Mesothelial cell of epicardium (in vitro differentiated cells): ENCODE results near the gene SLIT2. TPM values are rescaled to one million over a fixed set of nuclear protein-coding genes. Genes with fewer than 3 reads are reported as not detected.

Source experiments
- DNase-seq, 2 experiments: peaks; one replicate each; pipeline ENCODE4 v3.0.0; 2021; ENCODE audit warnings: low spot score in 2 of 2; ENCODE audit not compliant: unreplicated experiment in 2 of 2
- H3K27ac Mint-ChIP-seq: 2 replicates; pipeline ENCODE4 v1.8.0; 2021; ENCODE audit warnings: mixed read lengths
- H3K27me3 Mint-ChIP-seq: 2 replicates; pipeline ENCODE4 v1.8.0; 2021; ENCODE audit warnings: low read depth, mixed read lengths
- H3K36me3 Mint-ChIP-seq: 2 replicates; pipeline ENCODE4 v1.8.0; 2021; ENCODE audit warnings: mixed read lengths
- H3K4me1 Mint-ChIP-seq: 2 replicates; pipeline ENCODE4 v1.8.0; 2021; ENCODE audit warnings: mixed read lengths
- H3K4me3 Mint-ChIP-seq: 2 replicates; pipeline ENCODE4 v1.8.0; 2021; ENCODE audit warnings: mild to moderate bottlenecking, moderate library complexity, mixed read lengths
- H3K9me3 Mint-ChIP-seq: 2 replicates; pipeline ENCODE4 v1.8.0; 2021; ENCODE audit warnings: mixed read lengths
- CTCF ChIP-seq: fragments of 200-600 bp; sonication (generic); IDR thresholded peaks from one replicate; pipeline ENCODE4 v1.5.0; 2021; ENCODE audit warnings: antibody characterized with exemption; ENCODE audit not compliant: unreplicated experiment
- total RNA-seq: library from RNA; stranded (reverse); gene quantifications from 3 replicates; pipeline ENCODE4 v1.2.1, GENCODE V29; 2021

Gene SLIT2
- total RNA-seq, 1 donor from 2014 or later = 168 TPM

- H3K4me3 Mint-ChIP-seq = peak overlapping the region; percentile 97
- peaks cover 25% of the 10 kb centered on the region for H3K27me3 Mint-ChIP-seq
- peak overlapping the region; percentile 82 for H3K27ac Mint-ChIP-seq
- H3K36me3 Mint-ChIP-seq = peaks cover 3% of the 10 kb centered on the region
- no peaks in the 10 kb centered on the region for H3K9me3 Mint-ChIP-seq
- DNase-seq = no peak
- no peak for TF ChIP-seq CTCF
- peaks cover 56% of the 10 kb centered on the region for H3K4me1 Mint-ChIP-seq
These were observed 1.6 kb downstream of the SLIT2 start for GRCh38 chr4:20253283-20253734.

- Mint-ChIP-seq H3K36me3 (peaks cover 3% of the 10 kb centered on the region), H3K9me3 (no peaks in the 10 kb centered on the region), H3K27ac (peak overlapping the region; percentile 50), H3K27me3 (peaks cover 25% of the 10 kb centered on the region), H3K4me1 (peaks cover 53% of the 10 kb centered on the region), H3K4me3 (peak overlapping the region; percentile 97)
- TF ChIP-seq CTCF = no peak
- peak; percentile 18 to 49 for DNase-seq
These were observed 2.2 kb downstream of the SLIT2 start for GRCh38 chr4:20253735-20254409.

GRCh38 chr4:20254511-20255250 lies 3.0 kb downstream of the SLIT2 start:
- no peak for TF ChIP-seq CTCF
- Mint-ChIP-seq H3K4me3 (peak overlapping the region; percentile 97), H3K36me3 (peaks cover 3% of the 10 kb centered on the region), H3K27ac (peak overlapping the region; percentile 79), H3K9me3 (no peaks in the 10 kb centered on the region), H3K4me1 (peaks cover 52% of the 10 kb centered on the region), H3K27me3 (peaks cover 25% of the 10 kb centered on the region)
- peak; percentile 24 to 53 for DNase-seq

- Mint-ChIP-seq H3K4me1 (peaks cover 52% of the 10 kb centered on the region), H3K9me3 (no peaks in the 10 kb centered on the region), H3K27me3 (peaks cover 25% of the 10 kb centered on the region), H3K27ac (peak overlapping the region; percentile 64), H3K4me3 (peak overlapping the region; percentile 97), H3K36me3 (peaks cover 3% of the 10 kb centered on the region)
- no peak for DNase-seq
- no peak for TF ChIP-seq CTCF
These were observed 3.5 kb downstream of the SLIT2 start for GRCh38 chr4:20255251-20255586.

- peaks cover 25% of the 10 kb centered on the region for H3K27me3 Mint-ChIP-seq
- H3K4me1 Mint-ChIP-seq = peaks cover 50% of the 10 kb centered on the region
- no peak for TF ChIP-seq CTCF
- H3K4me3 Mint-ChIP-seq = peak overlapping the region; percentile 97
- no peaks in the 10 kb centered on the region for H3K9me3 Mint-ChIP-seq
- no peak for DNase-seq
- H3K27ac Mint-ChIP-seq = peak overlapping the region; percentile 4
- peaks cover 4% of the 10 kb centered on the region for H3K36me3 Mint-ChIP-seq
These were observed 4.1 kb downstream of the SLIT2 start for GRCh38 chr4:20255823-20256222.
